Fibroblast of villous mesenchyme (primary cell): ENCODE data around the gene SMAP2. TPM values are rescaled to one million over a fixed set of nuclear protein-coding genes. Genes with fewer than 3 reads are reported as not detected.

ENCODE experiments used
- DNase-seq: peaks from one replicate; pipeline ENCODE4 v3.0.0-alpha.2; 2010; ENCODE audit warnings: low read depth
- H3K4me3 ChIP-seq: 2 replicates; pipeline ENCODE4 v1.5.1; 2011; ENCODE audit warnings: low read depth, mild to moderate bottlenecking, low read length
- CTCF ChIP-seq: IDR thresholded peaks from 2 replicates; pipeline ENCODE4 v1.5.1; 2012; ENCODE audit warnings: low read depth, mild to moderate bottlenecking, low read length; ENCODE audit not compliant: insufficient read depth
- total RNA-seq: library from RNA; depleted of rRNA; stranded (reverse); fragments of >200 nt; gene quantifications from 2 replicates; pipeline ENCODE4 v1.2.3, GENCODE V29; 2012

Gene SMAP2
- total RNA-seq, 1 donor: 19.4 TPM

- no peak overlapping the region for H3K4me3 ChIP-seq
- DNase-seq: no peak
- TF ChIP-seq CTCF: no peak
Measured at GRCh38 chr1:40371707-40372258, 1.7 kb upstream of the SMAP2 start.

- TF ChIP-seq CTCF: no peak
- peak overlapping the region; percentile 32 for H3K4me3 ChIP-seq
- DNase-seq: no peak
Measured at GRCh38 chr1:40372658-40373322, 737 bp upstream of the SMAP2 start.

- DNase-seq: no peak
- no peak overlapping the region for H3K4me3 ChIP-seq
- TF ChIP-seq CTCF: no peak
Measured at GRCh38 chr1:40377512-40377911, 4.0 kb downstream of the SMAP2 start.

DNA sequence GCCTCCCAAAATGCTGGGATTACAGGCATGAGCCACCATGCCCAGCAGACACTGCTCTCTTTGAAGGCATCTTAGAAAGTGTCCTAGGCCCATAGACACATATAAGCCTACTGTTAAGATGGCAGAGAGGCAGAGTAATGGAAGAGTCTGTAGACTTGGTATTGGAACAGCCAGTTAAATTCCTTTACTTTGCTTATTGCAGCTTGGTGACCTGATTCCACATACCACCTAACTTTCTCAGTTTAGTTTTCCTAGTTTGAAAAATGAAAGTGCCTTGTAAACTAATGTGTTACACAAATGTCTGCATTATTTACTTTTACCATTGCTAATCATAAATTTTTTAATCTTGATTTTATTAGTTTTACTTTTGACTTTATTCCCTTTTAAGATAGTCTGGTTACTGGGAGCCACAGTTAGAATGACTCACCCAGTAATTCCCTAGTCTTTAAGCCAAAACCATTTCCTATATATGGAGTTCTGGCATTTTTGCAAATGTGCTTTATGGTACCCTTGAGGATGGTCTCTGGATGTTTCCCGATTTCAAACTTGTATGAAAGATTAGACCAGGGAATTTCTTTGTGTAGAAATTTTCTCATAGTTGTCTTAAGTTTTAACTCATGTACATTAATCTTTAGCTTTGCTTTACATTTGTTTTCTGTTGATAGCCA lies 6.4 kb downstream of the SMAP2 start:
- H3K4me3 ChIP-seq: no peak overlapping the region
- peak; percentile 86 for DNase-seq
- TF ChIP-seq CTCF: no peak

GRCh38 chr1:40380817-40381216 lies 7.3 kb downstream of the SMAP2 start:
- no peak overlapping the region for H3K4me3 ChIP-seq
- no peak for TF ChIP-seq CTCF
- no peak for DNase-seq

GRCh38 chr1:40381268-40382107 lies 8.0 kb downstream of the SMAP2 start:
- no peak overlapping the region for H3K4me3 ChIP-seq
- no peak for TF ChIP-seq CTCF
- DNase-seq: no peak
